Inflammatory macrophage (primary cell): ENCODE results near the gene POMP.

Experiments used
- DNase-seq, 2 donors: peaks; one replicate each; pipeline ENCODE4 v3.0.0-alpha.2; 2020 to 2022
- total RNA-seq, 18 experiments: gene quantifications; one replicate each; lab custom pipeline; 2026; ENCODE audit warnings: mixed read lengths in 6 of 18, inconsistent platforms in 2 of 18; lab: John Stamatoyannopoulos, UW

POMP gene
- 110 to 203 (median 140) reads per million in 18 experiments for total RNA-seq

- DNase-seq, result peak; percentile 86 to 93
These were observed at the start of gene POMP for GRCh38 chr13:28658796-28659620. Gene POMP, plus strand, starts transcription at chr13:28659130. Its CDS starts 55 bp downstream, at chr13:28659185.

- no peak for DNase-seq
These were observed 49.5 kb upstream of the POMP start for GRCh38 chr13:28609381-28609780.

- no peak for DNase-seq
These were observed 49.0 kb upstream of the POMP start for GRCh38 chr13:28609926-28610325.

- DNase-seq, result no peak
These were observed 47.9 kb upstream of the POMP start for GRCh38 chr13:28610996-28611395.

- DNase-seq, result peak; percentile 89 to 95
These were observed 47.2 kb upstream of the POMP start for GRCh38 chr13:28611654-28612131.

GRCh38 chr13:28613562-28613961, 45.4 kb upstream of the POMP start:
- DNase-seq, result no peak

- DNase-seq, result peak in 1 of 2 donors; percentile 55
These were observed 42.9 kb upstream of the POMP start for GRCh38 chr13:28615916-28616446.

- peak; percentile 39 to 71 for DNase-seq
These were observed 40.5 kb upstream of the POMP start for GRCh38 chr13:28618230-28618994.

GRCh38 chr13:28620011-28620830, 38.7 kb upstream of the POMP start:
- DNase-seq, result peak in 1 of 2 donors; percentile 26

GRCh38 chr13:28621449-28621848, 37.5 kb upstream of the POMP start:
- DNase-seq, result peak; percentile 73 to 77

GRCh38 chr13:28622286-28622685, 36.6 kb upstream of the POMP start:
- peak; percentile 96 to 98 for DNase-seq

- DNase-seq, result peak; percentile 22 to 72
These were observed 34.9 kb upstream of the POMP start for GRCh38 chr13:28623782-28624706.

- no peak for DNase-seq
These were observed 34.1 kb upstream of the POMP start for GRCh38 chr13:28624707-28625432.

- no peak for DNase-seq
These were observed 32.7 kb upstream of the POMP start for GRCh38 chr13:28626266-28626665.

GRCh38 chr13:28628241-28628640, 30.7 kb upstream of the POMP start:
- DNase-seq, result peak; percentile 64 to 66

GRCh38 chr13:28630869-28631268, 28.1 kb upstream of the POMP start:
- peak; percentile 37 to 63 for DNase-seq

GRCh38 chr13:28631801-28632200, 27.1 kb upstream of the POMP start:
- no peak for DNase-seq

- no peak for DNase-seq
These were observed 22.9 kb upstream of the POMP start for GRCh38 chr13:28636069-28636468.

GRCh38 chr13:28636677-28637317, 22.1 kb upstream of the POMP start:
- peak; percentile 81 to 82 for DNase-seq
